NK-92 treated with Interleukin-12 subunit alpha and Interleukin-12 subunit beta, amount 100 ng/mL, for 24 hours (cell line): ENCODE measurements around the gene FCSK.
A peak's percentile ranks its signal among the peaks of the same experiment; 100 is the strongest.

Source experiments
- DNase-seq: peaks from one replicate; lab custom pipeline; 2025; lab: John Stamatoyannopoulos, UW

FCSK gene

DNA sequence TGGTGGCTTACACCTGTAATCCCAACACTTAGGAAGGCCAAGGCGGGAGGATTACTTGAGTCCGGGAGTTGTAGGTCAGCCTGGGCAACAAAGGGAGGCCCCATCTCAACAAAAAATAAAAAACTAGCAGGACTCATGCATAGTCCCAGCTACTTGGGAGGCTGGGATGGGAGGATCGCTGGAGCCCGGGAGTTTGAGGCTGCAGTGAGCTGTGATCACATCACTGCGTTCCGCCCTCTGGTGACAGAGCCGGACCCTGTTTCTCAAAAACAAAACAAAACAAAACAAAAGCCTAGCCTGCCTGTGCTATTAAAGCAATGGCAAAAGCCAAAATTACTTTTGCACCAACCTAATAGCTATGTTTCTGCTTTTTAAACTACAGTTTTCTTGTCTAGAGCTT lies 1.5 kb downstream of the FCSK start:
- no peak for DNase-seq

DNA sequence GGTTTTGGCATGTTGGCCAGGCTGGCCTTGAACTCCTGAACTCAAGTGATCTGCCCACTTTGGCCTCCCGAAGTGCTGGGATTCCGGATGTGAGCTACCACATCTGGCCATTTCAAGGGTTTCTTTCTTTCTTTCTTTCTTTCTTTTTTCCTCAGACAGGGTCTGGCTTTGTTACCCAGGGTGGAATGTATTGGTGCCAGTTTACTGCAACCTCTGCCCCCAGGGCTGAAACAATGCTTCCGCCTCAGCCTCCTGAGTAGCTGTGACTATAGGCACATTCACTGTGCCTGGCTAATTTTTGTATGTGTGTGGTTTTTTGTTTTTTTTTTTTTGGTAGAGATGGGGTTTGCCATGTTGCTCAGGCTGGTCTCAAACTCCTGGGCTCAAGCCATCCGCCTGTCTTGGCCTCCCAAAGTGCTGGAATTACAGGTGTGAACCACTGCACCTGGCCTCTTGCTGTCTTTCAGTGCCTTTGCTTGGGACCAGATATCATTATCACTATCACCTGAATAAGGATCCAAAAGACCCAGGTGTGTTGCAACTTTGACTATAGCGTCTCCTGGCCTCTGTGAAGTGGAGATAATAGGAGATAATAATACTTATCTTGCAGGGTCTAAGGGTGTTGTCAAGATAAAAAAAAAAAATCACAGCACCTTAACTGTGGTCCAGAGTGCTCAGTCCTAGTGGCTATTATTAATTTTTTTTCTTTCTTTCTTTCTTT lies 3.2 kb downstream of the FCSK start:
- no peak for DNase-seq

DNA sequence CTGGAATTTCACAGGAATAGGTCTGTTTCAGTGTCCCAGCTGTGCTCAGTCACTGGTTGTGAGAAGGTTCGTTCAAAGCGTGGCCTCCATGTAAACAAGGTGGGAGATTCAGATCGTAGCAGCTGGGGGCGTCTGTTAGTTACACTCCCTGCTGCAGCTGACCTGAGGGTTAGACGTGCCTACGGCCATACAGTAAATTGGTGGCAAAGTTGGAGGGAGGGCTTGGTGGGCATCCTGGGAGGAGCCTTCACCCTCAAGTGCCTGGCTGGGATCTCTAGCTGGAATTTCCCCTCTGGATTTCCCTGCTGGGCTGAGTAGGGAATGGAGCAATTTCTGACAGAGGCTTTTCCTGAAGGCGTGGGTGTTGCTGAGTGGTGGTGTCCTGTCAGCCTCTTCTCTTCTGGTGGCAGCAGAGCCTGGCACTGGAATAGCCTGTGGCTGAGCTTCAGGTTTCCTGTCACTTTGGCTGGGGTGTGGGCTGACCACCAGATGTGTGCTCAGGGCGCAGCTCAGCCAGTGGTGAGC lies 6.4 kb downstream of the FCSK start:
- no peak for DNase-seq

DNA sequence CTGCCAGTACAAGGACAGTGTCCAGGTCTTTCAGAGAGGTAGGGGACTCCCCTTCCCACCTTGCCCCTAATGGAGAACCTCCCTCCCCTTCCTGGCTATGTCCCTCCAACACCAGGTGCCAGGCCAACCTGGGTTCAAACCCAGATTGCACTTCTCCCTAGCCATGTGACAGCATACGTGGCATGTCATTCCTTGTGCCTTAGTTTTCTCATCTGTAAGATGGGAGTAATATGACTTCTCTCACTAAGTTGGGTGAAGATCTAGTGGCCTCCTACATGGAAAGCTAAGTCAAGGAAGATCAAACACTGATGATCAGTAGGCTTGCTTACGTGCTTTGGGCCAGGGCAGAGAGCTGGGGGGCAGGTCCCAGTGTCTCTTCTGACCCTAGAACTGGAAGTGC lies 8.8 kb downstream of the FCSK start:
- no peak for DNase-seq

DNA sequence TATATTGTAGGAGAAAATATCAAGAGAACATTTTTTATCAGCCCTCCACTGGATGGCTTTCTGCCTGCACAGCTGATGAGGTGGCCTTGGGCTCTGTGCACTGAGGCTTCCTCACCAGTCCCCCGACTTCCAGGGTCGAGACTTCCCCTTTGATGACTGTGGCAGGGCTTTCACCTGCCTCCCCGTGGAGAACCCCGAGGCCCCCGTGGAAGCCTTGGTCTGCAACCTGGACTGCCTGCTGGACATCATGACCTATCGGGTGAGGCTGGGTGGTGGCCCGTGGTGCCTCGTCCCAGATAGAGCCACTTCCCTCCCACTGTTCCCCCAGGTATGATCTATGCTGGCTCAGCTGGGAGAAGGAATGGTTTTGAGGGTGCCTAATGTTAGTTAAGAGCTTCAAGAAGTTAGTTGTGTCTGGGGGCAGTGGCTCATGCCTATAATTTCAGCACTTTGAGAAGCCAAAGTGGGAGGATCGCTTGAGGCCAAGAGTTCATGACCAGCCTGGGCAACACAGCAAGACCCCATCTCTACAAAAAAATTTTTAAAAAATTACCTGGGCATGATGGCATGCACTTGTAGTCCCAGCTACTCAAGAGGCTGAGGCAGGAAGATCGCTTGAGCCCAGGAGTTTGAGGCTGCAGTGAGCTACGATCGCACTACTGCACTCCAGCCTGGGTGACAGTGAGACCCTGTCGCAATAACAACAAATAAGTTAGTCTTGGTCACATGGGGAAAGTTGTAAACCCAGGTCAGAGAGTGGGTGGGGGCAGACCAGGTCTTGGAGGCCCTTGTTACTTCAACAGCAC lies 11.8 kb downstream of the FCSK start:
- DNase-seq: no peak

DNA sequence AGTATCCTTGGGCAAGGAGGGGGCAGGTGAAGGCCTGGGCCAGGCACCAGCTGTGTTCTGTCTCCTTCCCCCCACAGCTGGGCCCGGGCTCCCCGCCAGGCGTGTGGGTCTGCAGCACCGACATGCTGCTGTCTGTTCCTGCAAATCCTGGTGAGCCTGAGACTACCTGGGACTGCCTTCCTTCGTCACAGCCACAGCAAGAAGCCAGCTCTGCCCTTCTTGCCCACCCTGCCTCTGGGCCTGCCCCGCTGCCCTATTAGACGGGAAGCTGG lies 12.3 kb downstream of the FCSK start:
- DNase-seq: no peak

DNA sequence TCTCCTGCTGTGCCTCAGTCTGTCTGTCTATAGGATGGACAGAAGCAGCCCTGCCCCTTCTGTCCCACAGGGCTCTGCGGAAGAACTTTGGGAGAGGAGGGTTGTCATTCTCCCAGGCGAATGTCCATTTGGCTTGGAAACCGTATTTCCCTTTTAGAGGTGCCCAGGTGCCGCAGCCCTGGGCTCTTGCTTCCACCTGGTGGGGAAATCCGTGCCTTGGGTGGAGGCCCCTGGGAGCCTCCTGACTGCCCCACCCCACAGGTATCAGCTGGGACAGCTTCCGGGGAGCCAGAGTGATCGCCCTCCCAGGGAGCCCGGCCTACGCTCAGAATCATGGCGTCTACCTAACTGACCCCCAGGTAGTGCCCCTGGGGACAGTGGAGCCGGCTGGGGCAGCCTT lies 12.7 kb downstream of the FCSK start:
- no peak for DNase-seq

DNA sequence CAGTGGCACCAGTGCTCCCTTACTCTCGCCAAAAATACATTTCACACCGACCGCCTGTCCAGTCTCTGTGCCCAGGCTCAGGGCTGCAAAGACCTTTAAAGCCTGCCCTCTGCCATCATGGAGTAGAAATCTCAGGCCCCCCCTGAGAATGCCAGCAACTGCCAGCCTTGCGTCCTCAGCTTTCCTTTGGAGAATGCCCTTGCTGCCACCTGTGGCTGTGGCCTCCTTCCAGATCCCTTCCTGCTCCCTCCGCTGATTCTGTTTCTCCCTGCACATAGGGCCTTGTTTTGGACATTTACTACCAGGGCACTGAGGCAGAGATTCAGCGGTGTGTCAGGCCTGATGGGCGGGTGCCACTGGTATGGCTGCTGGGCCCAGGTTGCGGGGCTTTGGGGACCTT lies 13.2 kb downstream of the FCSK start:
- no peak for DNase-seq

DNA sequence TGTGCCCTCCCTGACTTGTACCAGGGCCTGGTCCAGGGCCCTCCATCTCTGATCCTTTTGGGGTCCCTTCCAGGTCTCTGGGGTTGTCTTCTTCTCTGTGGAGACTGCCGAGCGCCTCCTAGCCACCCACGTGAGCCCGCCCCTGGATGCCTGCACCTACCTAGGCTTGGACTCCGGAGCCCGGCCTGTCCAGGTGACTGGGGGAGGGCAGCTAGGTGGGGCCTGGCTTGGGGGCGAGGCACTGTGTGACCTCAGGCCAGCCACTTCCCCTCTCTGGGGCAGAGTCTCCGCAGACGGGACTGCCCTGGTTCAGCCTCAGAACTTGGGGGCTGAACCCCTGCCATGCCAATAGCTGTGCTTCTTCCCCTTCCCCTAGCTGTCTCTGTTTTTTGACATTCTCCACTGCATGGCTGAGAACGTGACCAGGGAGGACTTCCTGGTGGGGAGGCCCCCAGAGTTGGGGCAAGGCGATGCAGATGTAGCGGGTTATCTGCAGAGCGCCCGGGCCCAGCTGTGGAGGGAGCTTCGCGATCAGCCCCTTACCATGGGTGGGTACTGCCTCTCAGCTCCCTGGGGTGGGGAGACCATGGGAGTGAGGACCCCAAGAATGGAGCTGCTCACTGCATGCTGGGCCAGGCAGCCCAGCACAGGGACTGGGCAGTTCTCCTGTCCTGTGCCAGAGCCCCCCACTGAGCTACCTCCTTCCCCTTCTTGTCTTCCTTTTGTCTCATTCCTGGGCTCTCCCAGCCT lies 14.6 kb downstream of the FCSK start:
- DNase-seq: no peak

DNA sequence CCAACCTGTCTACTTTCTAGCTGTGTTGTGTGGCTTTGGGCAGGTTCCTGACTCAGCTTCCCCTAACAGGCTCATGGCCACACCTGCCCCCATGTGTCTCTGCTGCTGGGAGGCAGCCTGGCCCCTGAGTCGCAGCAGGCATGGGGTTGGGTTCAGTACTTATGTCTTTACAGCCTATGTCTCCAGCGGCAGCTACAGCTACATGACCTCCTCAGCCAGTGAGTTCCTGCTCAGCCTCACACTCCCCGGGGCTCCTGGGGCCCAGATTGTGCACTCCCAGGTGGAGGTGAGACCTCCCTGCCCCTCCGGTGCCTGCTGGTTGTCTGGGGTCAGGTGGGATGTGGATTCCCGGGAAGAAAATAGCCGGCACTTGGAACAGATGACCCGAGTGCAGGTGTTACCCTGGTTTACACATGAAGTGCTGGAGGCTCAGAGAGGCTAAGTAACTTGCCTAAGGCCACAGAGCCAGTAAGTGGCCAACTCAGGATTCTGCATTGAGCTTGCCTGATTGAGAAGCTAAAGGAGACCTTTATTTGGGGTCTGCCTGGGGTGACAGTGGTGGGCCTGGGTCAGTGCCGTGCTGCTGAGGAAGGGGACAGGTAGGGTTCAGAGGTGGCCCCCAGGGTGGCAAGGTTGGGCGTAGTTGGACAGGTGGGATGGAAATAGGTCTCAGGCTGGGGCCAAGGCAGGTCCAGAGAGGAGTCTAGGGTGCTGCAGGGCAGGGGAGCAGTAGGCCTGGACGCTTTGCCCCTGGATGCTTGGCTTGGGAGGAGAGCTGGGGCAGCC lies 15.9 kb downstream of the FCSK start:
- no peak for DNase-seq

DNA sequence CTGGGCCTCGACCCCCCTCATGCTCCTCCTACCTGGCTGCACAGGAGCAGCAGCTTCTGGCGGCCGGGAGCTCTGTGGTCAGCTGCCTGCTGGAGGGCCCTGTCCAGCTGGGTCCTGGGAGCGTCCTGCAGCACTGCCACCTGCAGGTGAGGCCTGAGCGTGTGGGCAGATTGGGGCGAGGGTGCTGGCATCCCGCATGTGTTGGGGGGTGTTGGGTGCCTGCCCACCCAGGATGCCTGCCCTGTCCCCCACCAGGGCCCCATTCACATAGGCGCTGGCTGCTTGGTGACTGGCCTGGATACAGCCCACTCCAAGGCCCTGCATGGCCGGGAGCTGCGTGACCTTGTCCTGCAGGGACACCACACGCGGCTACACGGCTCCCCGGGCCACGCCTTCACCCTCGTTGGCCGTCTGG lies 16.5 kb downstream of the FCSK start:
- DNase-seq: no peak

DNA sequence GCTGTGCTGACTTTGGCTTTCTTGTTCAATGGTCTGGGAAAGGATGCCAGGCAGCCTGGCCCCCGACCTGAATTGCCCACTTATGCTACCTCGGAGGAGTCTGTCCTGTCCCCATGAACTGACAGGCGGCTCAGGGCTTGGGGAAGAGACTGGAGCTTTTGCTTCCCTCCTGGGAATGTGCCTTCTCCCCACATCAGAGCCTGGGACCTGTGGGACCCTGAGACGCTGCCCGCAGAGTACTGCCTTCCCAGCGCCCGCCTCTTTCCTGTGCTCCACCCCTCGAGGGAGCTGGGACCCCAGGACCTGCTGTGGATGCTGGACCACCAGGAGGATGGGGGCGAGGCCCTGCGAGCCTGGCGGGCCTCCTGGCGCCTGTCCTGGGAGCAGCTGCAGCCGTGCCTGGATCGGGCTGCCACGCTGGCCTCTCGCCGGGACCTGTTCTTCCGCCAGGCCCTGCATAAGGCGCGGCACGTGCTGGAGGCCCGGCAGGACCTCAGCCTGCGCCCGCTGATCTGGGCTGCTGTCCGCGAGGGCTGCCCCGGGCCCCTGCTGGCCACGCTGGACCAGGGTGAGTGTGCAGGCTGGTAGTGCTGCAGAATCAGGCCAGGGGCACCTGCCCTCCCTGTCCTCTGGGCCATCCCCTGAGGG lies 18.5 kb downstream of the FCSK start:
- DNase-seq: no peak

DNA sequence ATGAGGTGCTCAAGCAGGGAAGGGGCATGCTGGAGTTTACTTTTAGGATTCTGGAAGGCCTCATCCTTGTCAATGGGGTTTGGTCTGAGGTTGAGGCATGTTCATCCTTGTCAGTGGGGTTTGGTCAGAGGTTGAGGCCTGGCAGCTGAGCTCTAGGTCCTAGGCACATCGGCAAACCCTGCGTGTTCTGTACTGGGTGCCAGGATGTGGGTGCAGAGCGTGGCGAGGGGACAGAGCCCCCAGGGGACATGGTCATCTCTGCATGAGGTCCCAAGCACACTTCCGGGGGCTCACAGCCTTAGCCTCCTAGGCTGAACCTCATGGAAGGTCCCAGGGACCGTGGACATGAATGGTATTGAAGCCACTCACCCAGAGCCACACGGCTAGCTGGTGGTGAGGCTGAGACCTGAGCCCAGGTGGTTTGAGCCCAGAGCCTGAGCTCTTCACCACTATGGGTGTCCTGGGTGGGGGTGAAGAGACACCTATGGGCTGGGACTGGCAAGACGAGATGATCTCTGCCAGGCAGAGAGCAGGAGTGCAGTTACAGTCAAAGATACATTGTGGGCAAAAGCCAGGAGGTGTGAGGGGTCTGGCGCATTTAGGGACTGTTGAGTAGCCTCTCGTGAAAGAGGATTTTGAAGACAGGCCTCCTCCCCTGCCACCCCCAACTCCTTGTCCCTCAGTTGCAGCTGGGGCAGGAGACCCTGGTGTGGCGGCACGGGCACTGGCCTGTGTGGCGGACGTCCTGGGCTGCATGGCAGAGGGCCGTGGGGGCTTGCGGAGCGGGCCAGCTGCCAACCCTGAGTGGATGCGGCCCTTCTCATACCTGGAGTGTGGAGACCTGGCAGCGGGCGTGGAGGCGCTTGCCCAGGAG lies 19.3 kb downstream of the FCSK start:
- no peak for DNase-seq

DNA sequence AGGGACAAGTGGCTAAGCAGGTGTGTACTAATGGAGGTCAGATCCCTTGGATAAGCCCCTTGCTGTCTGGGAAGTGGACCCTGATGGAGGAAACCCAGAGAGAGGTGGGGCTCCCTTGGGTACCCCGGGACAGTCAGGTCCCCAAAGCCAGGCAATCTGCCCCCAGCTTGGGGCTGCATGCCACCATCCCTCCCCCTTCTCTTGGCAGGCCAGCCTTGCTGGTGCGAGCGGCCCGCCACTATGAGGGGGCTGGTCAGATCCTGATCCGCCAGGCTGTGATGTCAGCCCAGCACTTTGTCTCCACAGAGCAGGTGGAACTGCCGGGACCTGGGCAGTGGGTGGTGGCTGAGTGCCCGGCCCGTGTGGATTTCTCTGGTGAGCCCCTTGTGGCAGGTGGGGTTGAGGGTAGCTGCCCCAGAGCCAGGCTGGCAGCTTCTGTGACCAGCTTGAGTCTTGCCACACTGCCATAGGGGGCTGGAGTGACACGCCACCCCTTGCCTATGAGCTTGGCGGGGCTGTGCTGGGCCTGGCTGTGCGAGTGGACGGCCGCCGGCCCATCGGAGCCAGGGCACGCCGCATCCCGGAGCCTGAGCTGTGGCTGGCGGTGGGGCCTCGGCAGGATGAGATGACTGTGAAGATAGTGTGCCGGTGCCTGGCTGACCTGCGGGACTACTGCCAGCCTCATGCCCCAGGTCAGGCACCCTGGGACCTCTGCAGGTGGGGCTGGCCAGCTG lies 20.1 kb downstream of the FCSK start:
- DNase-seq: no peak

DNA sequence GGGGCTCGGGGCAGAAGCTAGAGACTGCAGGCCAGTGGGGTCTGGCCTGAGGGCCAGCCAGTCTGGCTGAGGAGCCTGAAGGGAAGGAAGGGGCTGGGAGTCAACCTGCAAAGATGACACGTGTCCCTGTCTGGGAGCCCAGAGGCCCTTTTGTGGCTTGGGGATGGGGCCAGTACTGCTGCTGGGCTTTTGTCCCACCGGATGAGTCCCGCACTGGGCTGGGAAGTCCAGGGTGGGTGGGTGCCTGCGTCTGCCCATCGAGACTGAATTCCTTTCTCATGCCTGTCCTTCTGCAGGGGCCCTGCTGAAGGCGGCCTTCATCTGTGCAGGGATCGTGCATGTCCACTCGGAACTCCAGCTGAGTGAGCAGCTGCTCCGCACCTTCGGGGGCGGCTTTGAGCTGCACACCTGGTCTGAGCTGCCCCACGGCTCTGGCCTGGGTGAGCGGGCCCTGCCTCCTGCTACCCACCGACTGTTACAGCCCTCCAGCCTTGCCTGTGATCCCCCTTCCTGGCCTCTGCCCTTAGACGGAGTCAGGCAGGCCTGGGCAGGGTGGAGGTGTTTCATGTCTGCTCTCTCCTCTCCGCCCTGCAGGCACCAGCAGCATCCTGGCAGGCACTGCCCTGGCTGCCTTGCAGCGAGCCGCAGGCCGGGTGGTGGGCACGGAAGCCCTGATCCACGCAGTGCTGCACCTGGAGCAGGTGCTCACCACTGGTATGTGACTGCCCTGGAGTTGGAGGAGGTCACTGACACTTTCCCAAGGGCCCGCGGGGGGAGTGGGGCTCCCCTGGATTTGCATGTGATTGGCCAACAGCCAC lies 20.9 kb downstream of the FCSK start:
- DNase-seq: no peak

DNA sequence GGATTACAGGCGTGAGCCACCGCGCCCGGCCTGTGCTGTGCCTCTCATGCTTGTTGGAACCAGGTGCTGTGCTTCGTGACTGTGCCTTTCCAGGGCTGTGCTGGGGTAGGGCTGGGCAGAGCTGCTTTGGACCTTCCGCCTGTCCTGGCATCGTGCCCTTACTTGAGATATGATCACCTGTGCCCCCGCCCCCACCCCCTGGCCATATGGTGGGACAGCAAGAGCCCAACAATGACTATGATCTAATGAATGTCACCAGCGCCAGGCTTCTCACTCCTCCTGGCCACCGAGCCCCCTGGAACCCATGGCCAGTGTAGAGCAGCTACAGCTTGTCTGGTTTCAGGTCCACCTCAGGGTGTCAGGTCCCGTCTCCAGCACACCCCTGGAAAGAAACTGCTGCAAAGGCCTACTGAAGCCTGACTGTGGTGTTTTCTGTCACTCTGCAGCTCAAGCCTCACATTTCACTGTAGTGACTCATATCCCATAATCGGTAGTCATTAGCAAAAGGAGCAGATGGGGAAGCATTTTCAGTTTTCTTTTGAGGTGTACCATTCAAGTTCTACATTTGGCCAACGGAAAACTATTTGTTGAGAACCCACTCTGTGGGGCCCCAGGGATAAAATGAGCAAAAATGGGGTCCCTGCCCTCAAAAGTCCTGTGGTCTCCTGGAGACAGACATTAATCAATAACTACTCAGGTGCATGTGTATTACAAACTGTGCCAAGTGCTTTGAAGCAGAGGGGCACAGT lies 22.1 kb downstream of the FCSK start:
- peak; percentile 13 for DNase-seq

DNA sequence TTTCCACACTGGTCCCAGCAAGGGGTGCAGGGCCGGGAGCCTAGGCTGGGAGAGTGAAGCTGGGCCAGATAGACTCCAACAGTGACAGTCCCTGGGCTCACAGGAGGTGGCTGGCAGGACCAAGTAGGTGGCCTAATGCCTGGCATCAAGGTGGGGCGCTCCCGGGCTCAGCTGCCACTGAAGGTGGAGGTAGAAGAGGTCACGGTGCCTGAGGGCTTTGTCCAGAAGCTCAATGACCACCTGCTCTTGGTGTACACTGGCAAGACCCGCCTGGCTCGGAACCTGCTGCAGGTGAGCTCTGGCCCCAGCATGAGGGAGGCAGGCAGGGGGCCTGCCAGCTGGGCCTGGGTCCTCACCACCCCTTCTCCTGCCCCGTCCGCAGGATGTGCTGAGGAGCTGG lies 23.8 kb downstream of the FCSK start:
- no peak for DNase-seq

DNA sequence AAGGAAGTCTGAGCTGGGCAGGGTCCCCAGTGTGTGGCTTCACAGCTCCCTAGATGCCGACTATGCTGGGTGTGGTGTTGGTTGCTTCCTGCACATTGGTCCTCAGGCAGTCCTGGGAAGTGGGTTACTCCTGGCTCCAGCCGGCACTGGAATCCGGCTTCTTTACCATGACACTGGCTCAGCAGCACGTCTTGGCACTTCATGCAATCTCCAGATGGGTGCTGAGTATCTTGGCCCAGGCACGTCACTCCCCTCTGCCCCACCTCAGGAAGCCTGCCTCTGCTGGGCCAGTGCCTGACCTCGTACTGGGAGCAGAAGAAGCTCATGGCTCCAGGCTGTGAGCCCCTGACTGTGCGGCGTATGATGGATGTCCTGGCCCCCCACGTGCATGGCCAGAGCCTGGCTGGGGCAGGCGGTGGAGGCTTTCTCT lies 24.5 kb downstream of the FCSK start:
- no peak for DNase-seq
